B cell (primary cell): ENCODE data around the gene EFCAB3. TPM values are rescaled to one million over a fixed set of nuclear protein-coding genes. Genes with fewer than 3 reads are reported as not detected.
A peak's percentile ranks its signal among the peaks of the same experiment; 100 is the strongest.
"Not testable (repeated sequence)": the region's sequence is repeated elsewhere in the genome, so short reads cannot be mapped to it uniquely, and the experiment has no call there.

Source experiments
- ATAC-seq: fragments of 200-7000 bp; cut with Tn5 transposase; one replicate; pipeline ENCODE4 v1.10.0; 2021; ENCODE audit warnings: low read depth, mild to moderate bottlenecking, moderate number of reproducible peaks, moderate library complexity
- CTCF ChIA-PET: fragments of 350-600 bp; sonication (Branson Sonifier 250); formaldehyde crosslinking; loops from one replicate; lab custom pipeline; 2021; ENCODE audit warnings: antibody characterized with exemption, inconsistent platforms; lab: Charles Lee
- POLR2A ChIA-PET: fragments of 350-600 bp; sonication (Branson Sonifier 250); formaldehyde crosslinking; loops from one replicate; lab custom pipeline; 2021; ENCODE audit warnings: antibody characterized with exemption; lab: Charles Lee
- DNase-seq: peaks from one replicate; pipeline ENCODE4 v3.0.0; 2013
- H2AFZ ChIP-seq: 2 replicates; pipeline ENCODE4 v1.6.1; 2012; ENCODE audit warnings: mild to moderate bottlenecking, low read depth, low read length; ENCODE audit not compliant: insufficient read depth, poor library complexity, severe bottlenecking
- H3K27ac ChIP-seq, 2 donors: 1 replicate in 1 of 2; 2 replicates in 1 of 2; pipeline ENCODE4 v1.5.1; 2012 to 2013; ENCODE audit warnings: low read length in 2 of 2, mild to moderate bottlenecking in 2 of 2, moderate library complexity in 1 of 2
- H3K27me3 ChIP-seq, 4 experiments: fragments of 200-600 bp in 1 of 4; sonication (generic) in 1 of 4; replicated peaks in 1 of 4; 1 replicate in 2 of 4; 2 replicates in 2 of 4; pipeline versions ENCODE4 v1.6.1 to v1.7.0; 2013 to 2016; ENCODE audit warnings: low read length in 3 of 4, mild to moderate bottlenecking in 2 of 4, mixed read lengths in 1 of 4, moderate library complexity in 1 of 4; ENCODE audit not compliant: insufficient read depth in 4 of 4, control insufficient read depth in 3 of 4; ENCODE audit errors: control extremely low read depth in 1 of 4
- H3K36me3 ChIP-seq, 2 experiments: replicated peaks in 1 of 2; 1 replicate in 1 of 2; 2 replicates in 1 of 2; pipeline versions ENCODE4 v1.6.1 to v1.7.1; 2013; ENCODE audit warnings: low read length in 1 of 2; ENCODE audit not compliant: insufficient read depth in 2 of 2, control insufficient read depth in 1 of 2; ENCODE audit errors: control extremely low read depth in 1 of 2, extremely low read depth in 1 of 2
- H3K4me1 ChIP-seq, 2 donors: fragments of 200-600 bp in 1 of 2; sonication (generic) in 1 of 2; 1 replicate in 1 of 2; 2 replicates in 1 of 2; pipeline versions ENCODE4 v1.5.1 to v1.6.1; 2013 to 2017; ENCODE audit warnings: low read length in 2 of 2; ENCODE audit not compliant: control insufficient read depth in 2 of 2, insufficient read depth in 2 of 2
- H3K4me2 ChIP-seq: replicated peaks from 2 replicates; pipeline ENCODE3; 2012; ENCODE audit warnings: mild to moderate bottlenecking, low read depth, low read length; ENCODE audit not compliant: poor library complexity, severe bottlenecking
- H3K4me3 ChIP-seq, 5 experiments: fragments of 200-600 bp in 1 of 5; sonication (generic) in 1 of 5; 1 replicate in 3 of 5; 2 replicates in 2 of 5; pipeline versions ENCODE4 v1.5.1 to v1.7.0; 2011 to 2016; ENCODE audit warnings: low read length in 4 of 5, mild to moderate bottlenecking in 4 of 5, low read depth in 2 of 5, control low read depth in 1 of 5, moderate library complexity in 1 of 5; ENCODE audit not compliant: insufficient read depth in 1 of 5; ENCODE audit errors: control extremely low read depth in 1 of 5, extremely low read depth in 1 of 5
- H3K79me2 ChIP-seq: fragments of 200-600 bp; sonication (generic); one replicate; pipeline ENCODE4 v1.6.0; 2016; ENCODE audit warnings: low read length; ENCODE audit not compliant: control insufficient read depth, insufficient read depth
- H3K9ac ChIP-seq: fragments of 200-600 bp; sonication (generic); 2 replicates; pipeline ENCODE4 v1.6.1; 2017; ENCODE audit warnings: mild to moderate bottlenecking, low read length, moderate library complexity
- H3K9me3 ChIP-seq, 3 donors: one replicate each; pipeline versions ENCODE4 v1.6.1 to v1.7.1; 2013; ENCODE audit warnings: low read length in 2 of 3; ENCODE audit not compliant: control insufficient read depth in 2 of 3, insufficient read depth in 1 of 3; ENCODE audit errors: control extremely low read depth in 1 of 3
- H4K20me1 ChIP-seq: 2 replicates; pipeline ENCODE4 v1.6.0; 2012; ENCODE audit warnings: mild to moderate bottlenecking, low read length; ENCODE audit not compliant: insufficient read depth, control insufficient read depth, poor library complexity, severe bottlenecking
- H3K27ac Mint-ChIP-seq: one replicate; pipeline ENCODE4 v1.8.0; 2021; ENCODE audit warnings: mixed read lengths
- H3K27me3 Mint-ChIP-seq: one replicate; pipeline ENCODE4 v1.8.0; 2021; ENCODE audit warnings: mixed read lengths
- H3K4me1 Mint-ChIP-seq: one replicate; pipeline ENCODE4 v1.8.0; 2021; ENCODE audit warnings: mixed read lengths
- H3K4me3 Mint-ChIP-seq: one replicate; pipeline ENCODE4 v1.8.0; 2021; ENCODE audit warnings: mixed read lengths
- H3K9me3 Mint-ChIP-seq: one replicate; pipeline ENCODE4 v1.8.0; 2022; ENCODE audit warnings: mixed read lengths; ENCODE audit not compliant: insufficient read depth
- WGBS: methylation state at CpG from one replicate; pipeline ENCODE4 v1.1.5; 2013; ENCODE audit warnings: missing lambda C conversion rate; ENCODE audit not compliant: insufficient coverage; 5-methylcytosine and 5-hydroxymethylcytosine counted together
- intact Hi-C: fragments of 100-400 bp; cut with micrococcal nuclease; formaldehyde crosslinking; loops from one replicate; pipeline ENCODE4 v1.10.0; 2022
- polyA plus RNA-seq: library from polyadenylated mRNA; depleted of rRNA; stranded (reverse); fragments of >200 nt; gene quantifications from 2 replicates; pipeline ENCODE4 v1.2.3, GENCODE V29; 2012
- total RNA-seq, 2 donors: library from RNA; stranded (reverse); fragments of 120-200 nt in 1 of 2; gene quantifications; 1 replicate in 1 of 2; 2 replicates in 1 of 2; pipeline versions ENCODE4 v1.2.3 to v1.2.4, GENCODE V29; 2013 to 2022

EFCAB3 gene
- total and polyA plus RNA-seq, 2 donors (not counting 1 experiment from before 2014, with no cell fraction given): not detected

DNA sequence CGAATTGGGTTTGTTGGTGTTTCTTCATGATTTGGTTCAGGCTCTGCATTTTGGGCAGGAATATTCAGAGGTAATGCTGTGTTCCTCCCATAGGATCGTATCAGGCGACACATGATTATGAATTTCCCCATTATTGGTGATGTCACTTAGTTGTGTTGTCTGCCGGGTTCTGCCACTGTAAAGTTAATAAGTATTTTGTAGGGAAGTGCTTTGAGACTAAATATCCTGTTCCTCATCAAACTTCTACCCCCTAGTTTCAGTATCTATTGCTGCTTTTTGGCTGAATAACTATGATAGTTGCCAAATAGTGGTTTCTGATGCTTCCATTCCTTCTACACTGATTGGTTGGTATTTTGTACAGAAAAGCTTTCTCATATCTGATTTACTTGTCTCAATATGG, 71.8 kb downstream of the EFCAB3 start:
- H3K36me3 ChIP-seq: peaks cover 0 to 18% of the 10 kb centered on the region in 2 experiments
- Mint-ChIP-seq H3K4me1 (peaks cover 22% of the 10 kb centered on the region), H3K4me3 (peak overlapping the region; percentile 59), H3K27ac (peak overlapping the region; percentile 92)
- H3K27ac ChIP-seq: peak overlapping the region; percentile 44 to 77
- intact Hi-C loops, H3K9me3 ChIP-seq, H2AFZ ChIP-seq, H3K79me2 ChIP-seq, H3K9ac ChIP-seq, H3K4me3 ChIP-seq, H3K4me2 ChIP-seq, H3K27me3 ChIP-seq, H4K20me1 ChIP-seq, CTCF ChIA-PET, H3K9me3 Mint-ChIP-seq, H3K27me3 Mint-ChIP-seq, POLR2A ChIA-PET: not testable (repeated sequence)
- ATAC-seq (peak; percentile 31), DNase-seq (peak; percentile 32)
- WGBS: no CpG with 5 or more reads among the region's 4 CpGs
- H3K4me1 ChIP-seq: peaks cover 20 to 44% of the 10 kb centered on the region in 2 donors

DNA sequence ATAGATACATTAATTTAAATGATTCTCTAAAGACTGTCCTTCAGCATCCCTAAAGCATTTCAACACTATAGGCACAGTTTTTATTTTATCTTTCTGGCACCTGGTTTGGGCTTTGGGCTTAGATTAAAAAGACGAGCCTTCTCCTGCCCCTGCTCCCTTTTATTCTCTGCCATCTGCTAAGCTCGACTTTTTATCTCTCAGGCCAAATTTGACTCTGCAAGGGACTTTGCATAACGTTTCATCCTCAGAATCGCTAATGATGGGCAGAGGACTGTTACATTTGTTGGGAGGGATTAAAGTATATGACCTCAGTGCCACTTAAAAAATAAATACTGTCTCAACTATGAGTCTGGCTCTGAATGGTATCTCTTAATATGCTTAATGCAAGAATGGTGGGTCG, 72.7 kb downstream of the EFCAB3 start:
- Histone ChIP-seq H3K4me1 (peaks cover 20 to 46% of the 10 kb centered on the region in 2 donors), H3K36me3 (peaks cover 0 to 12% of the 10 kb centered on the region in 2 experiments), H3K27ac (peak overlapping the region; percentile 18 to 77)
- H3K4me1 Mint-ChIP-seq: peaks cover 26% of the 10 kb centered on the region
- H2AFZ ChIP-seq, H4K20me1 ChIP-seq, H3K9ac ChIP-seq, DNase-seq, H3K27me3 ChIP-seq, H3K9me3 ChIP-seq, H3K4me3 ChIP-seq, H3K79me2 ChIP-seq, H3K27me3 Mint-ChIP-seq, H3K4me2 ChIP-seq, intact Hi-C loops, POLR2A ChIA-PET, ATAC-seq, H3K9me3 Mint-ChIP-seq: not testable (repeated sequence)
- WGBS: 86% methylated on average over 1 of the region's 5 CpGs
- H3K27ac Mint-ChIP-seq: peak overlapping the region; percentile 92
- peak overlapping the region; percentile 42 for H3K4me3 Mint-ChIP-seq
- CTCF ChIA-PET: interaction anchor here (1.0 kb wide), 1 partner anchor 36 kb away, joined by 3 read pairs; no protein-coding TSS in a partner anchor

DNA sequence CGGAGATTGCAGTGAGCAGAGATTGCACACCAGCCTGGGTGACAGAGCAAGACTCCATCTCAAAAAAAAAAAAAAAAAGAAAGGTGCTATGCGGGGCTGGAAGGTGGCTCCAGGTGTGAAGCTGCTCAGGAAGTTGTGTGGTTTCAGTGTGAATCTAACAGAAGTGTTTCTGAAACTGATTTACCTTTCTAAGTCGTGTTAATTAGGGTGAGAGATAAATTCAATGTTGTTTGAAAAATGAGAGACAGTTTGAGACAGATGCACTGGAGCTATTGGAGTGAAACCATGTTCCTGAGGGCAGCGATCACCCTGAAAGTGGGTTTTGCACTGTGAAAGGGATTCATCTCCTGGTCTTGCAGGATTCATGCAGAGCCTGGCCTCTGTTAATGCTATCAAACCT, 73.3 kb downstream of the EFCAB3 start:
- Histone ChIP-seq H3K9ac (peak overlapping the region; percentile 12), H3K4me3 (peak overlapping the region in 1 of 5 experiments; percentile 21), H3K4me1 (peaks cover 20 to 49% of the 10 kb centered on the region in 2 donors), H3K4me2 (peak overlapping the region; percentile 55), H3K27ac (peak overlapping the region; percentile 61 to 77)
- H4K20me1 ChIP-seq, H3K36me3 ChIP-seq, DNase-seq, H3K27me3 Mint-ChIP-seq, H3K27me3 ChIP-seq, H2AFZ ChIP-seq, H3K9me3 ChIP-seq, H3K9me3 Mint-ChIP-seq, H3K79me2 ChIP-seq, intact Hi-C loops, POLR2A ChIA-PET: not testable (repeated sequence)
- Mint-ChIP-seq H3K4me3 (peak overlapping the region; percentile 75), H3K27ac (peak overlapping the region; percentile 91), H3K4me1 (peaks cover 32% of the 10 kb centered on the region)
- peak; percentile 6 for ATAC-seq
- WGBS: 43% methylated on average over 2 of the region's 4 CpGs
- CTCF ChIA-PET: interaction anchor here (1.0 kb wide), 1 partner anchor 35 kb away, joined by 3 read pairs; no protein-coding TSS in a partner anchor

DNA sequence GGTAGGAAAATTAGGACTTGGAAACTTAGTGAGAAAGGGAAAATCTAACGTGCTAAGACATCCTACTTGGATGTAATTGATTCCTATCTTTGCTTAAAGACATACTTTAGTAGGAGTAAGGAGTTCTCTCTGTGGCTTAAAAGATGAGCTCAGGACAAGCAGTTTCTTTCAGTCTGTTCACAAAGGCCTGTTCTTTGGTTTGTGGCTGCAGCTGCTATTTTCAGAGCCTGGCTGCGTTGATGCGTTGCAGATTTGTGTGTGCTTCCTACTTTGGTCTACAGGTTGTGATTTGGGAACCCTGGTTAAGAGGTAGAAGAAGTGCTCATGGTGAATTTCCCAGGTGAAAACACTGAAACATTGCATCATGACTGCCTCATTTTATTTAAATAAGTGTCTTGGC, 73.8 kb downstream of the EFCAB3 start:
- H3K27me3 Mint-ChIP-seq, H3K9me3 ChIP-seq, intact Hi-C loops, CTCF ChIA-PET, H3K36me3 ChIP-seq, H4K20me1 ChIP-seq, H3K79me2 ChIP-seq, POLR2A ChIA-PET, H2AFZ ChIP-seq, H3K9me3 Mint-ChIP-seq, H3K27me3 ChIP-seq: not testable (repeated sequence)
- no CpG with 5 or more reads among the region's 3 CpGs for WGBS
- ATAC-seq (peak; percentile 50), DNase-seq (peak; percentile 35)
- Mint-ChIP-seq H3K27ac (peak overlapping the region; percentile 91), H3K4me1 (peaks cover 35% of the 10 kb centered on the region), H3K4me3 (peak overlapping the region; percentile 75)
- H3K4me2 ChIP-seq: peak overlapping the region; percentile 55
- H3K9ac ChIP-seq: peak overlapping the region; percentile 12
- peaks cover 20 to 53% of the 10 kb centered on the region in 2 donors for H3K4me1 ChIP-seq
- H3K27ac ChIP-seq: peak overlapping the region; percentile 61 to 77
- peak overlapping the region in 1 of 5 experiments; percentile 21 for H3K4me3 ChIP-seq
